OCI-LY1 (cell line): Measurements from ENCODE around the gene DNAI4.

Source experiments
- EZH2 ChIP-seq: fragments of 200-600 bp; sonication (generic), shearing (Covaris generic); IDR thresholded peaks from 2 replicates; pipeline ENCODE4 v1.8.0; 2017; ENCODE audit warnings: borderline replicate concordance, mixed run types, mild to moderate bottlenecking, antibody characterized with exemption, low read length, moderate library complexity, mixed read lengths
- TF ChIP-seq, protein P1 (sequence below): fragments of 200-600 bp; sonication (generic), shearing (Covaris generic); IDR thresholded peaks from 2 replicates; pipeline ENCODE4 v1.5.1; 2017; ENCODE audit warnings: mild to moderate bottlenecking, antibody characterized with exemption, low read length, moderate library complexity, mixed read lengths

DNA sequence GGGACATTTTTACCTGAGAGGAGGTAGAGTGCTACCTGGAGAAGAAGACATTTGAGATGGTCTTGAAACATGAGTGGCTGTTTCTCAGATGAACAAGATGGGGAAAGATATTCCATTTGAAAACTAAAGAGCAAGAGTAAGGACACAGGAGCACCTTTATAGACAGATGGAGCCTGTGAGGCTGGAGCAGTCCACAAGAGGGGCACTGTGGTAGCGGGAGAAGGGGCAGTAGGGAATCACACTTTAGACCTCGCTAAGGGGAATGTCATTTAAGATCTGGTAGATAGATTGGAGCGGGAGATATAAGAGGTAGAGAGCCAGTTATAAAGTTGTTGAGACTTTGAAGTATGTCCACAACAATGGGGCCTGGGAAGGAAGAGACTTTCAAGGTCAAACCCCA lies 149.0 kb downstream of the DNAI4 start:
- TF ChIP-seq, protein P1, sequence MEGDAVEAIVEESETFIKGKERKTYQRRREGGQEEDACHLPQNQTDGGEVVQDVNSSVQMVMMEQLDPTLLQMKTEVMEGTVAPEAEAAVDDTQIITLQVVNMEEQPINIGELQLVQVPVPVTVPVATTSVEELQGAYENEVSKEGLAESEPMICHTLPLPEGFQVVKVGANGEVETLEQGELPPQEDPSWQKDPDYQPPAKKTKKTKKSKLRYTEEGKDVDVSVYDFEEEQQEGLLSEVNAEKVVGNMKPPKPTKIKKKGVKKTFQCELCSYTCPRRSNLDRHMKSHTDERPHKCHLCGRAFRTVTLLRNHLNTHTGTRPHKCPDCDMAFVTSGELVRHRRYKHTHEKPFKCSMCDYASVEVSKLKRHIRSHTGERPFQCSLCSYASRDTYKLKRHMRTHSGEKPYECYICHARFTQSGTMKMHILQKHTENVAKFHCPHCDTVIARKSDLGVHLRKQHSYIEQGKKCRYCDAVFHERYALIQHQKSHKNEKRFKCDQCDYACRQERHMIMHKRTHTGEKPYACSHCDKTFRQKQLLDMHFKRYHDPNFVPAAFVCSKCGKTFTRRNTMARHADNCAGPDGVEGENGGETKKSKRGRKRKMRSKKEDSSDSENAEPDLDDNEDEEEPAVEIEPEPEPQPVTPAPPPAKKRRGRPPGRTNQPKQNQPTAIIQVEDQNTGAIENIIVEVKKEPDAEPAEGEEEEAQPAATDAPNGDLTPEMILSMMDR = no peak
- no peak for TF ChIP-seq EZH2
